Mucosa of descending colon (tissue), 3 donors: ENCODE data around the gene LRRC8D. TPM values are rescaled to one million over a fixed set of nuclear protein-coding genes. Genes with fewer than 3 reads are reported as not detected.
A peak's percentile ranks its signal among the peaks of the same experiment; 100 is the strongest.

ENCODE experiments used
- ATAC-seq: fragments of 200-7000 bp; cut with Tn5 transposase; one replicate; pipeline ENCODE4 v1.9.1; 2020; ENCODE audit warnings: mild to moderate bottlenecking, moderate library complexity
- DNase-seq, 3 donors: peaks; one replicate each; pipeline ENCODE4 v3.0.0-alpha.2; 2020
- H3K36me3 ChIP-seq: fragments of 200-600 bp; one replicate; pipeline ENCODE4 v1.8.0; 2021; ENCODE audit warnings: low read depth, mild to moderate bottlenecking
- H3K4me1 ChIP-seq: fragments of 200-600 bp; one replicate; pipeline ENCODE4 v1.8.0; 2021; ENCODE audit warnings: low read depth, mild to moderate bottlenecking
- H3K4me3 ChIP-seq: fragments of 200-600 bp; one replicate; pipeline ENCODE4 v1.8.0; 2021; ENCODE audit warnings: mild to moderate bottlenecking
- H3K9me3 ChIP-seq: fragments of 200-600 bp; one replicate; pipeline ENCODE4 v1.8.0; 2021; ENCODE audit warnings: mild to moderate bottlenecking
- intact Hi-C, 2 donors: fragments of 100-400 bp; cut with DNase I in 1 of 2; cut with micrococcal nuclease in 1 of 2; formaldehyde crosslinking; loops; one replicate each; pipeline versions ENCODE4 v1.11.0 to v1.11.1; 2022; cut with DNase I, micrococcal nuclease
- total RNA-seq, 3 donors: library from RNA; stranded (reverse); fragmentation: NEBNext Ultra II Directional in 2 of 3; extraction: Animal tissue kit (Norgen Biotek cat#: 25700) in 2 of 3; gene quantifications; one replicate each; pipeline versions ENCODE4 v1.2.1 to v1.2.4, GENCODE V29; 2021 to 2023
- TF ChIP-seq, protein P1 (sequence below): fragments of 200-600 bp; IDR thresholded peaks from one replicate; pipeline ENCODE4 v1.8.0; 2022; ENCODE audit warnings: antibody characterized with exemption, mild to moderate bottlenecking
- donor health status: DM: no; HTN: no; CAD: no; lungs with moderate emphysema.
- donor health status: DM: no; HTN: no; CAD: no.
- donor health status: DM: no; HTN: yes; CAD: no.

The LRRC8D gene
- total RNA-seq, 3 donors from 2014 or later: 22.8 to 43.3 (median 39.6) TPM

DNA sequence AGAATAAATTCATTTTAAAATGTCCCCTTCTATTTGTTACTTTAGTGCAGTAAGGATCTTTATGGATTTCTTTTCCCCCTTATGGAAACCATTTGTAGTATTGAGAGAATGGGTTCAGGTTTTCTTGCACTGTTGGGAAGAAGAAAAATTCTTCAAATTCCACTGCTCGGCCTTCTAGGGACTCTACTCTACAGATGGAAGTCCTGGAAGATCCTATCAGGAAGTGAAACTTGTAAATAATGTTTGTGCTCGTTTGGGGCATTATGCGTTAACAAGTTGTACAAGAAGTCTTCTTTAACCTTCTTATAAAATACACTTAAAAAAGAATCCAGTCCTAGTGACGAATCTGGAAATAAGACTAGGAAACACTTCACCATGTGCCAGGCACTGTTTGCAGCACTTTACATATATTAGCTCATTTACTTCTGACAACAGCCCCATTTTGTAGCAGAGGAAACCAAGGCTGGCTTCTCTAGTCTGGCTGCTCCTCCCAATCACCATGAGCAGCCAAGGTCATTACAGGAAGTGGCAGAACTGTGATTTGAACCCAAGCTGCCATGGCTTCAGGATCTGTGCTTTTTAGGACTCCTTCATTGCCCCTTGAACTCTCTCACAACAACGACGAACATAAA is 11.8 kb downstream of the LRRC8D start:
- H3K4me3 ChIP-seq: no peak overlapping the region
- ATAC-seq: no peak
- H3K36me3 ChIP-seq: no peaks in the 10 kb centered on the region
- H3K9me3 ChIP-seq: no peaks in the 10 kb centered on the region
- no peak for DNase-seq
- intact Hi-C loops: no loop called here
- no peaks in the 10 kb centered on the region for H3K4me1 ChIP-seq
- TF ChIP-seq, protein P1, sequence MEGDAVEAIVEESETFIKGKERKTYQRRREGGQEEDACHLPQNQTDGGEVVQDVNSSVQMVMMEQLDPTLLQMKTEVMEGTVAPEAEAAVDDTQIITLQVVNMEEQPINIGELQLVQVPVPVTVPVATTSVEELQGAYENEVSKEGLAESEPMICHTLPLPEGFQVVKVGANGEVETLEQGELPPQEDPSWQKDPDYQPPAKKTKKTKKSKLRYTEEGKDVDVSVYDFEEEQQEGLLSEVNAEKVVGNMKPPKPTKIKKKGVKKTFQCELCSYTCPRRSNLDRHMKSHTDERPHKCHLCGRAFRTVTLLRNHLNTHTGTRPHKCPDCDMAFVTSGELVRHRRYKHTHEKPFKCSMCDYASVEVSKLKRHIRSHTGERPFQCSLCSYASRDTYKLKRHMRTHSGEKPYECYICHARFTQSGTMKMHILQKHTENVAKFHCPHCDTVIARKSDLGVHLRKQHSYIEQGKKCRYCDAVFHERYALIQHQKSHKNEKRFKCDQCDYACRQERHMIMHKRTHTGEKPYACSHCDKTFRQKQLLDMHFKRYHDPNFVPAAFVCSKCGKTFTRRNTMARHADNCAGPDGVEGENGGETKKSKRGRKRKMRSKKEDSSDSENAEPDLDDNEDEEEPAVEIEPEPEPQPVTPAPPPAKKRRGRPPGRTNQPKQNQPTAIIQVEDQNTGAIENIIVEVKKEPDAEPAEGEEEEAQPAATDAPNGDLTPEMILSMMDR: no peak

DNA sequence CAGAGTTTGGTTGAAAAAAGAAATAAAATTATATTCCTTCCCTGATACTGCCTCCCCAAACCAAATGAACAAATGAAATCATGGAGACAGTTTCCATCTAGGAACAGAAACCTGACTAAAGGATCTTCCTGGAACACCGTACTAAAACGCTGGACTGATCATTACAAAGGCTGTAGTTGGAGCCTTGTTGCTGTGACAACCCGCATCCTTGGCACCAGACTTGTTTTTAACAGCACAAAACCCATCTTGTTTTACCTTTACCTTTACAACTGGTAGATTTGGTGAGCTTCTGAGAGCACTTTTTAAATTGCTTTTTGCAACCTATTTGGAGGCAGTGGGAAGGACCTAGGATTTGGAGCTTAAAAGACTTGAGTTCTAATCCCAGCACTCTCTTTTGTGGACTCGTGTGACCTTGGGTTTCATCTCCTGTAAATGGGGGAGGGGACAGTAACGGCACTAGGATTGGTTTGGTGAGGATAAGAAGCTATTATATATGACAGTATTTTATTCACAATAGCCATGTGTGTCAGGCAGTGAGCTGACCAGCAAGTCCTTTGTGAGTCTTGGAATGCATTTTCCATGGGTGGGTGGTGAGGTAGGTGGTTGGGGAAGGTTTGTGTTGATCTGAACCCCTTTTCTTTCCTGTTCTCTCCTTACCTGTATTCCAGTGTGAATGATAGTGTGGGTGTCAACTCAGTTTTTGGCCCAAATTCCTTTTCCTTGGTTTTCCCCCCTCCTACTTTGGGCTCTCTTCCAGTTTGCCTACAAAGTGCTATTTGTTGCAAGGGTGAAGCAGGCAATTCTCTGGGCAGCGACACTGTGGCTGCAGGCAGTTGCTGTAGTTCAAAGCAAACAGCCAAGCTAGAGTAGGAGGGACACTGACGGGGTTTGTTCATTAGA is 12.6 kb downstream of the LRRC8D start:
- no peaks in the 10 kb centered on the region for H3K36me3 ChIP-seq
- no peak for DNase-seq
- no peak for ATAC-seq
- H3K4me1 ChIP-seq: no peaks in the 10 kb centered on the region
- no peaks in the 10 kb centered on the region for H3K9me3 ChIP-seq
- intact Hi-C loops: no loop called here
- no peak overlapping the region for H3K4me3 ChIP-seq
- TF ChIP-seq, protein P1: no peak

DNA sequence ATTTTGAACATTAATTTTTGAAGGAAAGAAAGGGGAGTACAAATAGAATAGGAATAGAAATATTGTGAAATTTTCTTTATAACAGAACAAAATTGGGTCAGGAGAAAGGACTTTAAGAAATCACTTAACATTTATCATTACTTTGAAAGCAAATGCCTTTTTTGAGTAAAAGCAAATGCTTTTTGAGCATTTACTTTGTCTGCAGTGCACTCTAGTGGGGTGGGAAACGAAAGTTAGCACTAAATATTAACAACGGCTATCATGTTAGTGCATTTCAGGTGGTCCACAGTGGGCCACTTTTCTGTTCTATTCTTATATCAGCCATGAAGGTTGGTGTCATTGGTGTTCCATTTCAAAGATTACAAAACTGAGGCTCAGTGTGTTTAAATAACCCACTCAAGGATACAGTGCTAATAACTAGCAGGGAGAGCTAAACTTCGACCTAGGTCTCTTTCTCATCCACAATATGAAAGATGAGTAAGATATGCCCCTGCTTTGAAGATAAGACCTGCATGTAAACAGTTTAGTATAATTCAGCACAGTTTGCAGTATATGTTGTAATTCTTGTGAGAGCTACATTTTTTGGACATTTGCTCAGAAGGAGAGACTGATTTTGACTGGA is 13.4 kb downstream of the LRRC8D start:
- TF ChIP-seq, protein P1: no peak
- DNase-seq (no peak), ATAC-seq (no peak)
- intact Hi-C loops: no loop called here
- H3K4me1 ChIP-seq: no peaks in the 10 kb centered on the region
- H3K4me3 ChIP-seq: no peak overlapping the region
- H3K9me3 ChIP-seq: no peaks in the 10 kb centered on the region
- no peaks in the 10 kb centered on the region for H3K36me3 ChIP-seq

DNA sequence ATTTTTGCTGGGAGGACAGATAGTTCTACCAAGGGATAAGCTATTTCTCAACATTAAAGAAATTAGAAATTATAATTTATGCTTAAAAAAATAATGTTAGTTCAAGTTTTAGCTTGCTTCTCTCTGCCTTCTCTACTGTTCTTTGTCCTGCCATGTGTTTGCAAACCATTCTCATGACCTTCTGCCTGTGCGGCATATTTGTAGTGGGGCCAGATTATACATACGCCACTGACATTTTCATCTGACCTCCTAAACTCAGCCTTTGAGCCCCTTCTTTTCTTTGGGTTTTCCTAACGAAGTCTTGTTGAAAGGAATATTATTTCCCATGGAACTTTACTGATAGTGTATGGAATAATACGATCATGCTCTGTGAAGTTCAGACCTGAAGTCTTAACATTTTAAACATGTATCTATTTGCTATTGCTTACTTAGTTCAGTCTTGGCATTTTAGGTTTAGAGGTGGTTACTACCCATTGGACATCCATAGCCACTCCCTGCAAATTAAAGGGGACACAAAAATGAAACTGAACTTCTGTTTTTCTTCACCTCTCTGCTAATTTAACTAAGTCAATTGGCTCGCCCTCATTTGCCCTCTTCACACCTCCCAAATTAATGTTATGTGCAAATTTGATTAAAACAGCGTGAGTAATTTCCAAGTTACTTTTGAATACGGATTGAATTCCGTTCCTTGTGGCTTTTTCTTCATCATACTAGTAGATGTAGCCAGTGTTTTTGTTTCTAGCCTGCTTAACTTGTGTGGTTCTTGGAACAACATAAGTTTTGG is 15.6 kb downstream of the LRRC8D start:
- intact Hi-C loops: no loop called here
- TF ChIP-seq, protein P1: no peak
- no peak for ATAC-seq

DNA sequence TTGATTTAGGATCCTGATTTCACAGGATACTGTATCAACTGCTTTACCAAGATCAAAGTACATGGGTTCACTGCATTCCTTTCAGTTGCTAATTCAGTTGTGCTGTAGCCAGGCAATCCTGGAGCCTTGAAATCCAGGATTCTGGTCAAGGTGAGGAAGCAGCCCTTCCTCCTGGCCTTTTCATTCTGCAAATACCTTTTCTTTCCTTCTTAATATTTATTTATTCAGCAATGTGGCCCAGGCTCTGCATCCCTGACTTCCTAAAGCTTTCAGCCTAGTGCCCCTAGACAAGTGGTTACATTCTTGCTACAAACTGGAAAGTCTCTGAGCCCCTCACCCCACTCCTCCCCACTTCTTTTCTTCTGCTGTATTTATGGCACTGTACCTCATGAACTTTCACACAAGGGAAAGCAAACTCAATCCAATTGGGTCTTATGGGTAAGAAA is 16.2 kb downstream of the LRRC8D start:
- intact Hi-C loops: no loop called here
- H3K36me3 ChIP-seq: no peaks in the 10 kb centered on the region
- no peaks in the 10 kb centered on the region for H3K9me3 ChIP-seq
- DNase-seq (no peak), ATAC-seq (peak; percentile 41)
- TF ChIP-seq, protein P1: no peak
- no peak overlapping the region for H3K4me3 ChIP-seq
- no peaks in the 10 kb centered on the region for H3K4me1 ChIP-seq

More for the DNA sequence above, 15.6 kb downstream of the LRRC8D start:
- no peak for DNase-seq
- Histone ChIP-seq H3K4me1 (no peaks in the 10 kb centered on the region), H3K36me3 (no peaks in the 10 kb centered on the region), H3K9me3 (no peaks in the 10 kb centered on the region), H3K4me3 (no peak overlapping the region)
